GM12873 (cell line): Measurements from ENCODE around the gene KCNQ2.

Experiments used
- TF ChIP-seq, protein P1 (sequence below): IDR thresholded peaks from 2 replicates; pipeline ENCODE4 v1.5.1; 2012; ENCODE audit warnings: low read depth, mild to moderate bottlenecking, moderate library complexity, low read length, control low read depth; ENCODE audit not compliant: insufficient read depth; ENCODE audit errors: missing control alignments

The KCNQ2 gene

DNA sequence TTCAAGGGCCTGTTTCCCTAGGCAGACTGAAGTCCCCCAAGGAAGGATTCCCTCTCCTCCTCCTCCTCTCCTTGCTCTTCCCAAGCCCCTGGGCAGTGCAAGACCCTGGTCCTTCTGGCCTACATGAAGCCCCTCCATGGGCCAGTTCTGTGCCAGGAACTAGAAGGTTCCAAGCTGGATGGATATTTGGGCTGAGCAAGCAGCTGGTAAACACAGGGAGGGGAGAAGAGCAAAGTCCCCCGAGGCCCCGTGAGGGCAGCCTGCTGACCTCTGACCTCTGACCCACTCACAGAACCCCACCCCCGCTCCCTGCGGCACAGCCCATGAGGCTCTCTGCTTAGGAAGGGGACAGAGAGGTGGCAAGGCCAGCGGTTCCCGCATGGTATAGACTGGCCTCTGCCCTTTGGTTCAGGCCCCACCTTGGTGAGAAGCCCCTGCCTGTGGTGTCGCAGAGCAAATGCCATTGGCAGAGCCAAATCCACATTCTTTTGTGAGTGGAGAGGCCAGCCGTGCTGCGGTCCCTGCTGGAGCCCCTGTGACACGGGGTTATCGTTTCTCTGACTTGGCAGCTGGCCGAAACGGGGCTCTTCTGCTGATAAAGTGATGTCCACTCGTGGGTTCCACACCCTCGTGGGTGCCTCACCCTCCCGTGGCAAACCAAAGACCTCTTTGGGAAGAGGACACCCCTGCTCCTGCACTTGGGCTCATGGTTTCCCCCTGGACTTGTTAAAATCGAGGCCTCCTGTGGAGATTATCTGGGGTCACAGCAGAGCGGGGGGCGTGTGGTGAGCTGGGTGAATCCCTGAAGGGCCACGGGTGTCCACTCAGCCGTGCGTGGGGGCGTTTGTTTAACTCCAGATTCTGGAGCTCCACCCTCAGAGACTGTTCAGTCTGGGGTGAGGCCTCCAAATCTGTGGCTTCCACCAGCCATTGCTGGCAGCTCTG is 109.2 kb downstream of the KCNQ2 start:
- TF ChIP-seq, protein P1, sequence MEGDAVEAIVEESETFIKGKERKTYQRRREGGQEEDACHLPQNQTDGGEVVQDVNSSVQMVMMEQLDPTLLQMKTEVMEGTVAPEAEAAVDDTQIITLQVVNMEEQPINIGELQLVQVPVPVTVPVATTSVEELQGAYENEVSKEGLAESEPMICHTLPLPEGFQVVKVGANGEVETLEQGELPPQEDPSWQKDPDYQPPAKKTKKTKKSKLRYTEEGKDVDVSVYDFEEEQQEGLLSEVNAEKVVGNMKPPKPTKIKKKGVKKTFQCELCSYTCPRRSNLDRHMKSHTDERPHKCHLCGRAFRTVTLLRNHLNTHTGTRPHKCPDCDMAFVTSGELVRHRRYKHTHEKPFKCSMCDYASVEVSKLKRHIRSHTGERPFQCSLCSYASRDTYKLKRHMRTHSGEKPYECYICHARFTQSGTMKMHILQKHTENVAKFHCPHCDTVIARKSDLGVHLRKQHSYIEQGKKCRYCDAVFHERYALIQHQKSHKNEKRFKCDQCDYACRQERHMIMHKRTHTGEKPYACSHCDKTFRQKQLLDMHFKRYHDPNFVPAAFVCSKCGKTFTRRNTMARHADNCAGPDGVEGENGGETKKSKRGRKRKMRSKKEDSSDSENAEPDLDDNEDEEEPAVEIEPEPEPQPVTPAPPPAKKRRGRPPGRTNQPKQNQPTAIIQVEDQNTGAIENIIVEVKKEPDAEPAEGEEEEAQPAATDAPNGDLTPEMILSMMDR: no peak

DNA sequence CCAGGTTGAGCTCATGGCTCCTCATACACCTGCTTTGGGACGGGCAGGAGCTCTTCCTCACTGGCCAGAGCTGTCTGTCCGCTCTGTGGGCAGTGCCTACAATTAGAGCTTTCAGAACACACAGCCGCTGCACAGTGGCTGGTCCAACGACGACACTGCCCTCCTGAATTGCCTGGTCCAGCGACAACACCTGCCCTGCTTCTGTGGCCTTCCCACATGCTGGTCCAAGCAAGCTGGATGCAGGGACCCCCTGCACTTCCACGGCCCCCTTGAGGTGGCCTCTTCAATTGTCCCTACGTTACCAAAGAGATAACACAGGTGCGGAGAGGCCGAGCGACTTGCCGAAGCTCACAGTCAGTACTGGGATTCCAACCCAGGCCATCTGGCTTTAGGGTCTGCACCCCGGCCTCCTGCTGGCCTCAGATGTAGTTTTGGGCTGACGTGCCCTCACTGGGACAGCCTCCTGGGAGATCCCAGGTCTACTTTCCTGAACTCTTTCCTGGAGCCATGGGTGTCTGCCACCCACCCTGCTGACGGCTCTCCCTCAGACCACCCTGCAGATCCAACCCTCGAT is 109.9 kb downstream of the KCNQ2 start:
- TF ChIP-seq, protein P1: no peak

DNA sequence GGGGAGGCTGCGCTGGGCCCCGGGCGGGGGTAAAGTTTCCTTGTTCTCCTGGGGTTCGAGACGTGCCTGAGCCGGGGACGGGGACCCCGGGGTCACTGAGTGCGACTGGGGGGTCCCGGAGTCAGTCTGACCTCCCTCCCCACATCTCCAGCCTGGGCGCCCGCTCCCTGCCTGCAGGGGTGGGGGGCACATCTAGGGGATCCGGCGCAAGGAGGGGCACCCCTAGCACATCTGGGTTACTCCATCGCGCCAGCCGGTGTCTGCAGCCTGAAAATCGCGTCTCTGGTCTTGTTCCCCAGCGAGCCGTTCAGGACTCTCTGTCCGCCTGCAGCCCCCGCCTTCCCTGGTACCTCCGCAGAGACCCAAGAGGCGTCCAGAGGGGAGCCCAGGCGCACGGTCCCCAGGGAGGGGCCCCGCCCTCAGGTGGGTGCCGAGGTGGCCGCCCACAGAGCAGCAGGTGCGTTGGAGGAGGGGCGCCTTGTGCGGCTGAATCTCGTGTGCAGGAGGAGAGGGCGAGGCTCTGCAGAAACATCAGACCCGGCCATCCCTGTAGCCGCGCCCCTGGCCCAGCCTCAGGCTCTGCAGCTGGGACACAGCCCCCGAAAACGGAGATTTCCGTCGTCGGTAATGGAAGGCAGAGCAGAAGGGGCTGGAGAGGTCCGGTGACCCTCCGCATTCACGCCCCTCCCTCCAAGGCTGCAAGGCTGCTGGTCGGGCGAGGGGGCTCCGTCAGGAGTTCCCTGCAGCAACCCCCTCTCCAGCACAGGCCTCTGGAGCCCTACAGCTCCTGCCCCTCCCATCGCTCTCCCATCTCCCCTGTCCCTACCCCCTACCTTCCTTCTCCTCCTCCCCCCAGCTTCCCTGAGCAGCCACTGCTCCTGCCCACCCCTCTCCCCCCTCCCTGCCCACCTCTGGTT is 110.7 kb downstream of the KCNQ2 start:
- TF ChIP-seq, protein P1: no peak

DNA sequence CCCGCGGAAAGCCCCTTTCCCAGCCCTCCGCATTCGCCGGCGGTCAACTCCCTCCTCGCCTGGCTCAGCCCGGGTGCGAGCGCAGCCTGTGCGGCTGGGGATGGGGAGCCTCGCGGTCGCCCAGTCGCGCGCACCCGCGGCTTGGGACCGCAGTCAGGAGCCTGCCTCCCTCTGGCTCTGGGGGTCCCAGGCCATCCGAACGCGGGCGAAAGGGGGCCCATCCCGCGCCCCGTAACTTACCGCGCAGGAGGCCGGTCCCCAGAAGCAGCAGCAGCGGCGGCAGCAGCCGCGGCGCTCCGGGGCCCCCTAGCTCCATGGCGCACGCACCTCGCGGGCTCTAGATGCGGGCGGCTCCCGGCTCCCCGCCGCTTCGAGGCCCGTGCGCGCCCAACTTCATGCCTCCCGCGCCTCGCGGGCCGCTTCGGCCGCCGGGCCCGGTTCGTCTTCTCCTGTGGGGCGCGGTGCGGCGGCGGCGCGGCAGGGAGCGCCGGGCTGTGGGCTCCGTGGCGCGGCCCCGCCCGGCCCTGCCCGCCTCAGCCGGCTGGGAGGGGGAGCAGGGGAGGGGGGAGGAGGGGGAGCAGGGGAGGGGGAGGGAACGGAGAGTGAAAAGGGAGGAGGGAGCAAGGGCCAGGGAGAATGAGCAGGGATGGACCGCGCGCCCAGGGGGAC is 111.5 kb downstream of the KCNQ2 start, which contains the start of gene CHRNA4:
Gene CHRNA4 (minus strand): TSS at position 500 of the 669 bp plus-strand sequence. CDS start 184 bp downstream, at position 316.
- TF ChIP-seq, protein P1: no peak

- TF ChIP-seq, protein P1: no peak
Observed at GRCh38 chr20:63359937-63360849, 112.3 kb downstream of the KCNQ2 start.
